SJCRH30 (cell line): ENCODE data around the gene RALGPS1. TPM values are rescaled to one million over a fixed set of nuclear protein-coding genes. Genes with fewer than 3 reads are reported as not detected.

ENCODE experiments used
- DNase-seq, 2 experiments: peaks; one replicate each; pipeline ENCODE4 v3.0.0-alpha.2; 2015 to 2020
- H3K27ac ChIP-seq: fragments of 250-450 bp; sonication (Bioruptor Pico); 2 replicates; pipeline ENCODE4 v1.5.1; 2020; ENCODE audit warnings: mild to moderate bottlenecking, moderate library complexity
- H3K27me3 ChIP-seq: fragments of 250-450 bp; sonication (Bioruptor Pico); 2 replicates; pipeline ENCODE4 v1.5.1; 2020; ENCODE audit warnings: mild to moderate bottlenecking, moderate library complexity
- H3K36me3 ChIP-seq: fragments of 250-450 bp; sonication (Bioruptor Pico); 2 replicates; pipeline ENCODE4 v1.5.1; 2020; ENCODE audit warnings: mild to moderate bottlenecking, moderate library complexity
- H3K4me1 ChIP-seq: fragments of 250-450 bp; sonication (Bioruptor Pico); 2 replicates; pipeline ENCODE4 v1.5.1; 2020; ENCODE audit warnings: mild to moderate bottlenecking, moderate library complexity
- H3K4me3 ChIP-seq: fragments of 250-450 bp; sonication (Bioruptor Pico); 2 replicates; pipeline ENCODE4 v1.5.1; 2020; ENCODE audit warnings: mild to moderate bottlenecking, moderate library complexity
- H3K9me3 ChIP-seq: fragments of 250-450 bp; sonication (Bioruptor Pico); replicated peaks from 2 replicates; pipeline ENCODE4 v1.5.1; 2020; ENCODE audit warnings: mild to moderate bottlenecking, moderate library complexity
- total RNA-seq: library from RNA; depleted of rRNA; stranded (reverse); fragments of >200 nt; shearing (Covaris generic); gene quantifications from 2 replicates; pipeline ENCODE4 v1.2.3, GENCODE V29; 2014

Gene RALGPS1
- total RNA-seq, 1 experiment from 2014 or later, result 1.8 TPM

GRCh38 chr9:127185931-127186781 is 271.6 kb downstream of the RALGPS1 start:
- H3K27me3 ChIP-seq, result no peaks in the 10 kb centered on the region
- H3K36me3 ChIP-seq, result no peaks in the 10 kb centered on the region
- peaks cover 29% of the 10 kb centered on the region for H3K4me1 ChIP-seq
- H3K9me3 ChIP-seq, result no peaks in the 10 kb centered on the region
- peak; percentile 75 to 80 for DNase-seq
- H3K27ac ChIP-seq, result peak overlapping the region; percentile 33
- peak overlapping the region; percentile 1; the same call in 1 of the 2 replicates for H3K4me3 ChIP-seq

GRCh38 chr9:127186806-127187205 is 272.2 kb downstream of the RALGPS1 start:
- Histone ChIP-seq H3K27me3 (no peaks in the 10 kb centered on the region), H3K4me1 (peaks cover 29% of the 10 kb centered on the region)
- no peak for DNase-seq

GRCh38 chr9:127187231-127187956 is 272.8 kb downstream of the RALGPS1 start:
- Histone ChIP-seq H3K36me3 (no peaks in the 10 kb centered on the region), H3K27me3 (no peaks in the 10 kb centered on the region), H3K4me1 (peaks cover 29% of the 10 kb centered on the region), H3K9me3 (no peaks in the 10 kb centered on the region), H3K27ac (no peak overlapping the region; the same call in 1 of the 2 replicates), H3K4me3 (no peak overlapping the region)
- peak; percentile 65 to 66 for DNase-seq

More at GRCh38 chr9:127186806-127187205, 272.2 kb downstream of the RALGPS1 start:
- Histone ChIP-seq H3K27ac (peak overlapping the region; percentile 33), H3K4me3 (peak overlapping the region; percentile 1; the same call in 1 of the 2 replicates), H3K9me3 (no peaks in the 10 kb centered on the region), H3K36me3 (no peaks in the 10 kb centered on the region)

- Histone ChIP-seq H3K9me3 (no peaks in the 10 kb centered on the region), H3K27me3 (no peaks in the 10 kb centered on the region), H3K36me3 (no peaks in the 10 kb centered on the region), H3K4me1 (peaks cover 29% of the 10 kb centered on the region), H3K4me3 (no peak overlapping the region), H3K27ac (no peak overlapping the region)
- DNase-seq, result no peak
Measured at GRCh38 chr9:127188396-127188795, 273.8 kb downstream of the RALGPS1 start.

GRCh38 chr9:127189628-127190027 is 275.0 kb downstream of the RALGPS1 start:
- H3K9me3 ChIP-seq, result no peaks in the 10 kb centered on the region
- H3K27ac ChIP-seq, result no peak overlapping the region
- no peaks in the 10 kb centered on the region for H3K27me3 ChIP-seq
- no peaks in the 10 kb centered on the region for H3K36me3 ChIP-seq
- DNase-seq, result no peak
- H3K4me3 ChIP-seq, result no peak overlapping the region
- peaks cover 29% of the 10 kb centered on the region for H3K4me1 ChIP-seq

- H3K27ac ChIP-seq, result no peak overlapping the region
- no peak overlapping the region for H3K4me3 ChIP-seq
- no peaks in the 10 kb centered on the region for H3K9me3 ChIP-seq
- peaks cover 5% of the 10 kb centered on the region for H3K4me1 ChIP-seq
- DNase-seq, result no peak
- H3K27me3 ChIP-seq, result no peaks in the 10 kb centered on the region
- H3K36me3 ChIP-seq, result no peaks in the 10 kb centered on the region
Measured at GRCh38 chr9:127192744-127193143, 278.2 kb downstream of the RALGPS1 start.

- Histone ChIP-seq H3K4me1 (no peaks in the 10 kb centered on the region; the same call in 1 of the 2 replicates), H3K27ac (no peak overlapping the region), H3K9me3 (no peaks in the 10 kb centered on the region), H3K27me3 (no peaks in the 10 kb centered on the region), H3K36me3 (no peaks in the 10 kb centered on the region), H3K4me3 (no peak overlapping the region)
- no peak for DNase-seq
Measured at GRCh38 chr9:127193483-127193882, 278.9 kb downstream of the RALGPS1 start.

GRCh38 chr9:127194881-127195713 is 280.5 kb downstream of the RALGPS1 start:
- Histone ChIP-seq H3K9me3 (no peaks in the 10 kb centered on the region), H3K27ac (no peak overlapping the region), H3K36me3 (no peaks in the 10 kb centered on the region), H3K27me3 (no peaks in the 10 kb centered on the region), H3K4me3 (no peak overlapping the region), H3K4me1 (peaks cover 4% of the 10 kb centered on the region)
- peak; percentile 73 to 75 for DNase-seq

GRCh38 chr9:127195976-127196825 is 281.6 kb downstream of the RALGPS1 start:
- no peak for DNase-seq

GRCh38 chr9:127196826-127197145 is 282.2 kb downstream of the RALGPS1 start:
- peaks cover 4% of the 10 kb centered on the region for H3K4me1 ChIP-seq
- H3K27ac ChIP-seq, result no peak overlapping the region
- no peaks in the 10 kb centered on the region for H3K36me3 ChIP-seq
- H3K27me3 ChIP-seq, result no peaks in the 10 kb centered on the region
- no peak for DNase-seq
- no peak overlapping the region for H3K4me3 ChIP-seq
- no peaks in the 10 kb centered on the region for H3K9me3 ChIP-seq

More at GRCh38 chr9:127195976-127196825, 281.6 kb downstream of the RALGPS1 start:
- no peaks in the 10 kb centered on the region for H3K36me3 ChIP-seq
- no peaks in the 10 kb centered on the region for H3K9me3 ChIP-seq
- no peaks in the 10 kb centered on the region for H3K27me3 ChIP-seq
- no peak overlapping the region for H3K4me3 ChIP-seq
- H3K27ac ChIP-seq, result no peak overlapping the region
- peaks cover 4% of the 10 kb centered on the region for H3K4me1 ChIP-seq

- no peak for DNase-seq
- peaks cover 4% of the 10 kb centered on the region for H3K4me1 ChIP-seq
- no peaks in the 10 kb centered on the region for H3K9me3 ChIP-seq
- H3K4me3 ChIP-seq, result no peak overlapping the region
- no peaks in the 10 kb centered on the region for H3K27me3 ChIP-seq
- no peak overlapping the region for H3K27ac ChIP-seq
- H3K36me3 ChIP-seq, result no peaks in the 10 kb centered on the region
Measured at GRCh38 chr9:127197186-127197860, 282.7 kb downstream of the RALGPS1 start.

GRCh38 chr9:127197861-127198430 is 283.4 kb downstream of the RALGPS1 start:
- no peak for DNase-seq
- no peak overlapping the region for H3K27ac ChIP-seq
- no peaks in the 10 kb centered on the region for H3K9me3 ChIP-seq
- peaks cover 4% of the 10 kb centered on the region for H3K4me1 ChIP-seq
- H3K27me3 ChIP-seq, result no peaks in the 10 kb centered on the region
- no peak overlapping the region for H3K4me3 ChIP-seq
- no peaks in the 10 kb centered on the region for H3K36me3 ChIP-seq

GRCh38 chr9:127198587-127198986 is 284.0 kb downstream of the RALGPS1 start:
- DNase-seq, result no peak
- Histone ChIP-seq H3K27me3 (no peaks in the 10 kb centered on the region), H3K4me3 (no peak overlapping the region), H3K4me1 (peaks cover 4% of the 10 kb centered on the region), H3K36me3 (no peaks in the 10 kb centered on the region), H3K27ac (no peak overlapping the region), H3K9me3 (no peaks in the 10 kb centered on the region)
